WI38 (cell line): ENCODE results near the gene PAX1.

Source experiments
- H3K4me3 ChIP-seq: 2 replicates; pipeline ENCODE4 v1.5.1; 2011; ENCODE audit warnings: low read depth, mild to moderate bottlenecking, control low read depth, low read length
- TF ChIP-seq, protein P1 (sequence below): IDR thresholded peaks from 2 replicates; pipeline ENCODE4 v1.5.1; 2012; ENCODE audit warnings: low read depth, mild to moderate bottlenecking, control low read depth, low read length

Gene PAX1

DNA sequence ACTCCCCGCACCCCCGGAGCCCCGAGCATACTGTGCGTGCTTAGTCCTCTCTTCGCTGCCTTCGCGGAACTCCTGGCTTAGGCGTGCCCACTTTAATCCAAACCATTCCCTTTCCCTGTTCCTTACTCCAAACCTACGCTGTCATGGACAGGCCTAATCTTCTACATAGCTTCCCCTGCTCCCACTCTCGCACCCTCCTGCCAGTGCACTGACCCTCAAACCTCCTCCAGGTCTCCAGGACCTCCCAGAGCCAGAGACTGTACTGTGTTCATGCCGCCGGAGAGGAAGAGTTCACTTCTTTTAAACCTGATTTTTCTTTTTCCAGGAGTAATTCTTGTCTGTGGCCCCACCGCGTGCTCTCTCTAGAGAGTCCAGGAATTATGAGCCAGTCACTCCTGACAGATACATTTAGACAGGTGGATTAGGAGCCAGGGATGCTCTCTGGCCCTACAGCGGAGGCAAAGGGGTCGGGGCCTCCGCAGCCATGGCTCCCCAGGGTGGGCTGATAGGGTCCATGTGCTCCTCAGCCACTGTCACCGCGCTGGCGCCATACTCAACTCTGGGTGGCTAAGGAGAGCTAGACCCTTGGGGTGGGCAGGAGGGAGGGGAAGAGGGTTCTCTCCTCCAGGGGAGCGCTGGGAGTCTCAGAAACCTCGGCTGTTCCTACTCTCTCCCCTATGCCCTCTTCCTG is 1.6 kb upstream of the PAX1 start:
- H3K4me3 ChIP-seq: no peak overlapping the region
- TF ChIP-seq, protein P1, sequence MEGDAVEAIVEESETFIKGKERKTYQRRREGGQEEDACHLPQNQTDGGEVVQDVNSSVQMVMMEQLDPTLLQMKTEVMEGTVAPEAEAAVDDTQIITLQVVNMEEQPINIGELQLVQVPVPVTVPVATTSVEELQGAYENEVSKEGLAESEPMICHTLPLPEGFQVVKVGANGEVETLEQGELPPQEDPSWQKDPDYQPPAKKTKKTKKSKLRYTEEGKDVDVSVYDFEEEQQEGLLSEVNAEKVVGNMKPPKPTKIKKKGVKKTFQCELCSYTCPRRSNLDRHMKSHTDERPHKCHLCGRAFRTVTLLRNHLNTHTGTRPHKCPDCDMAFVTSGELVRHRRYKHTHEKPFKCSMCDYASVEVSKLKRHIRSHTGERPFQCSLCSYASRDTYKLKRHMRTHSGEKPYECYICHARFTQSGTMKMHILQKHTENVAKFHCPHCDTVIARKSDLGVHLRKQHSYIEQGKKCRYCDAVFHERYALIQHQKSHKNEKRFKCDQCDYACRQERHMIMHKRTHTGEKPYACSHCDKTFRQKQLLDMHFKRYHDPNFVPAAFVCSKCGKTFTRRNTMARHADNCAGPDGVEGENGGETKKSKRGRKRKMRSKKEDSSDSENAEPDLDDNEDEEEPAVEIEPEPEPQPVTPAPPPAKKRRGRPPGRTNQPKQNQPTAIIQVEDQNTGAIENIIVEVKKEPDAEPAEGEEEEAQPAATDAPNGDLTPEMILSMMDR: no peak

DNA sequence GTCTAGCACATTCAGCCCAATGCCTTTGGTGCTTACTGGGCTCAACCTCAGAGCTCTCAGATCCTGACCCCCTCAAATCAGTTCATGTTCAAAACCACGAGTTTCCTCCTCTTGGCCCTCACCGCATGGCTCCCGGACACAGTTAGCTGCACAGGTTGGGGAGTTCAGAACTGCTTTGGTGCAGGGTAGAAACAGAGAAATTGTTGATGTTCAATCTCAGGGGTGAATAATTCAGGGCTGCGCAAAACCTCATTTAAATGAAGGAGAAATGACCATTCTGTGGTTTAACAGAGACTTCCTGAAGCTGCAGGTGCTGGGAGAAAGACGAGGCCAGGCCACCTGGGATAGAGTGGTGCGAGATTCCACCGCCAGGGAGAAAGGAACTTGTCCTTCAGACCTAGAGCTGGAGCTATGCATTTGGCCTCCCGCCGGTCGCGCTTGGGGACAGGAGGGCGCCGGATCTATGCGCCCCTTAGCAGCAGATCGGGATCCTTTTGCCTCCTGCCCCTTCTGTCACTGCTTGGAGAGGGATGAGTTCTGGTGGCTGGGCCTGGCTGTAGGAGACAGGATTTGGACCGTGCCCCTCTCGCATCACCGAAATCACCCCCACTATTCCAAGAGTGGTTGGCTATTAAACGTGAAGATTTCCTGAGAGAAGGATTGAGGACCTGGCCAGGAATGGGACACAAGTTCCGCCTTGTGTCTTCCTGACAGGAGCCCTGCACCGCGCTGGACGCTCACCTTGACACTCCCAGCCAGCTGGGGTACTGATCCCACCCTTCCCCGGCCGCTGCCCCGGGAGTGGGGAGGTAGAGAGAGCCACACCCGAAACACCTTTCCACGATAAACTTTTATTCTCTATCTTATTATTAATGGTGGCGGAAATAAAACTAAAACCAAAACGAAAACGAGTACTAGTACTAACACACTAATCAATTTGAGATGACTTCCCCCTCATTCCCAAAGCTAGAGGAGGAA is 767 bp upstream of the PAX1 start:
- H3K4me3 ChIP-seq: no peak overlapping the region
- TF ChIP-seq, protein P1: no peak

DNA sequence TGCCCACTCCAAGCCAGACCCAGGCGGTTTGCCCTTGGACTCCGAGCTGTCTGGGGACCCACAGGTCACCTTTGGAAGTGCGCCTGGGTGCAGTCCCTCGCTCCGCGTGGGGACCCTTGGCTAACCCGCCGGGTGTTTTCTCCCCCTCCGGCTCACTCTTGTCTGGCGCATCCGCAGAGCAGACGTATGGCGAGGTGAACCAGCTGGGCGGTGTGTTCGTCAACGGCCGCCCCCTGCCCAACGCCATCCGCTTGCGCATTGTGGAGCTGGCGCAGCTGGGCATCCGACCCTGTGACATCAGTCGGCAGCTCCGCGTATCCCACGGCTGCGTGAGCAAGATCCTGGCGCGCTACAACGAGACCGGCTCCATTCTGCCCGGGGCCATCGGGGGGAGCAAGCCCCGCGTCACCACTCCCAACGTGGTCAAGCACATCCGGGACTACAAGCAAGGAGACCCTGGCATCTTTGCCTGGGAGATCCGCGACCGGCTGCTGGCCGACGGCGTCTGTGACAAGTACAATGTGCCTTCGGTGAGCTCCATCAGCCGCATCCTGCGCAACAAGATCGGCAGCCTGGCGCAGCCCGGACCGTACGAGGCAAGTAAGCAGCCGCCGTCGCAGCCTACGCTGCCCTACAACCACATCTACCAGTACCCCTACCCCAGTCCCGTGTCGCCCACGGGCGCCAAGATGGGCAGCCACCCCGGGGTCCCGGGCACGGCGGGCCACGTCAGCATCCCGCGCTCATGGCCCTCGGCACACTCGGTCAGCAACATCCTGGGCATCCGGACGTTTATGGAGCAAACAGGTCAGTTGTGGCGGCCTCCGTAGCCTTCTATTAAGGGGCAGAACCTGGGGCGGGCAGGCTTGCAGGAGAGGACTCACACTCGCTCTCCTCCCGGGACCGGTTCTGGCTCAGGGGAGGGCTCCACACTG is 1.1 kb downstream of the PAX1 start:
- no peak overlapping the region for H3K4me3 ChIP-seq
- TF ChIP-seq, protein P1: no peak

DNA sequence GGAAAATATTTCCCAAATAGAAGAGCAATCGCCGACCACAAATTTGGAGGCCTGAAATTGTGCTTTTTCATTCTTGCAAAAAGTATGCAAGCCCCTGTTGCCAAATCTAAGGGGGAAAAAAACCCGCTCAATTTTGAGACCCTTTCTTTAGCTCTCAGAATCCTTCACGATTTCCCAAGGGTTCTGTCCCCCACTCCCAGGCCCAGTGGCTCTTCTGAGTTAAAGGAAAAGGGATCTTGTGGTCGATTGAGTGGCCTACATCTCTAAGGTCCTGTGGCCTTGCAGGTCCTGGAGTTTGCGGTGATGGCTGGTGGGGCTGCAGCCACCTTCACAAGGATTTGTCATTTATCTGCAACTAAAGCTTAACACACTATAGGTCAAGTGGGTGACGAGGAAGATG is 1.8 kb downstream of the PAX1 start:
- no peak overlapping the region for H3K4me3 ChIP-seq
- TF ChIP-seq, protein P1: no peak

DNA sequence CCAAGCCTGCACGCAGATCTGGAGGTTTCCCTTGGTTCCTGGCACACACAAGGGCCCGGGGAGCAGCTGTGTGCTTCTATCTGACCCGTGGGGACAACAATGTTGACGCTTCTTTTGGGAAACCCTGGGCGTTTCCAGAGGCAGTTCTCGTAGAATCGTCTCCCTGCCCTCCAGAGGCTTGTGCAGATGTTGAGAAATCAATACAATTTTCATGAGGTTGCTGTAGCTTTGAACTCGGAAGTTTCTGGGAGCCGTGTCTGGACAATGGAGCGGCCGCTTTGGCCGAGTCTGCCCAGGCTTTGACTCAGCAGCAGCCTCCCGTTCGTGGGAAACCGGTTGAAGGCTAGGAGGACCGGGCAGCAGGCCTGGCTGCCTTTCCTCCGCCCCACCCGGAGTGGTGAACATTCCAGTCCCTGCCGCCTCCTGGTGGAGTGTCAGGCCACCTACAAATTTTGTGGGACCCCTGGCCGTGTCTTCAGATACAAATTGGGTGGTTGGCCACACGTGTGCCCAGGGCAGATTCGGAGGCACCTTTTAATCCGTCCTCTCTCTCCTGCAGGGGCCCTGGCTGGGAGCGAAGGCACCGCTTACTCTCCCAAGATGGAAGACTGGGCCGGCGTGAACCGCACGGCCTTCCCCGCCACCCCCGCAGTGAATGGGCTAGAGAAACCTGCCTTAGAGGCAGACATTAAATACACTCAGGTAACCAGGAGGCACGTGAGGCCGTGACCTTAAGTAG is 2.7 kb downstream of the PAX1 start:
- TF ChIP-seq, protein P1: no peak
- H3K4me3 ChIP-seq: no peak overlapping the region

DNA sequence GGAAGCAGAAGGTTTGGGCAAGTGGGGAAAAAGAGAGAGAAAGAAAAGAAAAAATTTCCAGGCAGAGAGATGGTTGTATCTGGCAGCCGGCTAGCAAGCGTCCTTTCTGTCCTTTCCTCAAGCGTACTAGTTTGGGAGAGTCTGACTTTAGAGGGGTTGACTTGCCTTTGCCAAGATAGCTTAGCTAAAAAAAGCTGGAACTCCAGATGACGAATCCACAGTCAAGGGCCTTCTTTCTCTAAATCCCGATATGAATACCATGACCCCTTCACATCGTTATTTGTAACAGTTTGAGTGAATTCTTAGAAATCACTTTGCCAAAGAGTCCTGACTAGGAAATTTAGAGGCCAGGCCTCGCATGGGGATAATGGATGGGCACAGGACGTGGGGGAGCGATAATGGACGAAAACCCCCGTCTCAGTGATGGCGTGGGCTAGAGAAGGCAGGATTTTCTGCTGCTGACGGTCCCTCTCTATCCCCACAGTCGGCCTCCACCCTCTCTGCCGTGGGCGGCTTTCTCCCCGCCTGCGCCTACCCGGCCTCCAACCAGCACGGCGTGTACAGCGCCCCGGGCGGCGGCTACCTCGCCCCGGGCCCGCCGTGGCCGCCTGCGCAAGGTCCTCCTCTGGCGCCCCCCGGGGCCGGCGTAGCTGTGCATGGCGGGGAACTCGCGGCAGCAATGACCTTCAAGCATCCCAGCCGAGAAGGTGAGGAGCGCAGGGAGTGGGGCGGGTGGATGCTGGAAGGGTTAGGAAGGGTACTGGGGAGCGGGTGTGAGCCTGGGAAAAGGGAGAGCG is 3.5 kb downstream of the PAX1 start:
- TF ChIP-seq, protein P1: no peak
- H3K4me3 ChIP-seq: no peak overlapping the region
